Loucy (cell line): Measurements from ENCODE around the gene KAT2B.

ENCODE experiments used
- H2AFZ ChIP-seq: fragments of 200-600 bp; sonication (generic); 2 replicates; pipeline ENCODE4 v1.6.0; 2016; ENCODE audit warnings: antibody characterized with exemption, mild to moderate bottlenecking, low read length, moderate library complexity
- H3F3A ChIP-seq: fragments of 200-600 bp; 2 replicates; pipeline ENCODE4 v1.6.0; 2016; ENCODE audit warnings: antibody characterized with exemption, low read depth, mild to moderate bottlenecking
- H3K27me3 ChIP-seq: fragments of 200-600 bp; sonication (generic); 2 replicates; pipeline ENCODE4 v1.6.1; 2014; ENCODE audit warnings: low read length, mild to moderate bottlenecking; ENCODE audit not compliant: insufficient read depth, poor library complexity, severe bottlenecking
- H3K36me3 ChIP-seq: fragments of 200-600 bp; sonication (generic); 2 replicates; pipeline ENCODE4 v1.6.1; 2016; ENCODE audit warnings: low read length; ENCODE audit not compliant: insufficient read depth
- H3K4me1 ChIP-seq: fragments of 200-600 bp; sonication (generic); 2 replicates; pipeline ENCODE4 v1.5.1; 2014; ENCODE audit warnings: low read length, mild to moderate bottlenecking; ENCODE audit not compliant: insufficient read depth, poor library complexity, severe bottlenecking
- H3K4me2 ChIP-seq: fragments of 200-600 bp; sonication (generic); 2 replicates; pipeline ENCODE4 v1.6.0; 2014; ENCODE audit warnings: antibody characterized with exemption, low read length, low read depth, mild to moderate bottlenecking; ENCODE audit not compliant: poor library complexity, severe bottlenecking
- H3K4me3 ChIP-seq: fragments of 200-600 bp; sonication (generic); 2 replicates; pipeline ENCODE4 v1.5.1; 2014; ENCODE audit warnings: low read length, mild to moderate bottlenecking, mixed read lengths; ENCODE audit not compliant: poor library complexity, severe bottlenecking
- H3K79me2 ChIP-seq: fragments of 200-600 bp; sonication (generic); 2 replicates; pipeline ENCODE4 v1.6.1; 2014; ENCODE audit warnings: low read length; ENCODE audit not compliant: insufficient read depth
- H3K9ac ChIP-seq: fragments of 200-600 bp; sonication (generic); 2 replicates; pipeline ENCODE4 v1.6.0; 2014; ENCODE audit warnings: mild to moderate bottlenecking, low read depth, low read length, moderate library complexity; ENCODE audit not compliant: poor library complexity, severe bottlenecking
- H3K9me2 ChIP-seq: fragments of 200-600 bp; sonication (generic); replicated peaks from 2 replicates; pipeline ENCODE4 v1.6.1; 2016; ENCODE audit warnings: low read depth, low read length, mixed read lengths
- H3K9me3 ChIP-seq: fragments of 200-600 bp; sonication (generic); 2 replicates; pipeline ENCODE4 v1.6.1; 2014; ENCODE audit warnings: mild to moderate bottlenecking, antibody characterized with exemption, low read length, low read depth; ENCODE audit not compliant: insufficient read depth
- H4K20me1 ChIP-seq: fragments of 200-600 bp; sonication (generic); 2 replicates; pipeline ENCODE4 v1.6.0; 2014; ENCODE audit warnings: antibody characterized with exemption, low read length, mild to moderate bottlenecking; ENCODE audit not compliant: insufficient read depth, poor library complexity, severe bottlenecking
- CTCF ChIP-seq: fragments of 200-600 bp; sonication (generic); conservative IDR thresholded peaks from 2 replicates; pipeline ENCODE4 v1.5.1; 2014; ENCODE audit warnings: mild to moderate bottlenecking, antibody characterized with exemption, low read length
- EZH2phosphoT487 ChIP-seq: fragments of 200-600 bp; IDR thresholded peaks from 2 replicates; pipeline ENCODE4 v1.6.1; 2018; ENCODE audit warnings: antibody characterized with exemption, mild to moderate bottlenecking, moderate library complexity, borderline replicate concordance

Gene KAT2B

GRCh38 chr3:20108869-20109268 is 68.6 kb downstream of the KAT2B start:
- H3K9me3 ChIP-seq = no peaks in the 10 kb centered on the region
- H3K27me3 ChIP-seq = no peaks in the 10 kb centered on the region
- no peaks in the 10 kb centered on the region for H3F3A ChIP-seq
- H4K20me1 ChIP-seq = peaks cover 8% of the 10 kb centered on the region
- no peaks in the 10 kb centered on the region for H3K79me2 ChIP-seq
- no peak overlapping the region for H3K4me2 ChIP-seq
- TF ChIP-seq EZH2phosphoT487 (no peak), CTCF (no peak)
- H3K4me3 ChIP-seq = no peak overlapping the region
- peaks cover 9% of the 10 kb centered on the region; the same call in 1 of the 2 replicates for H3K36me3 ChIP-seq
- no peaks in the 10 kb centered on the region for H3K9me2 ChIP-seq
- no peak overlapping the region for H2AFZ ChIP-seq
- peaks cover 3% of the 10 kb centered on the region for H3K4me1 ChIP-seq
- no peak overlapping the region for H3K9ac ChIP-seq

GRCh38 chr3:20110826-20111225 is 70.6 kb downstream of the KAT2B start:
- no peaks in the 10 kb centered on the region for H3F3A ChIP-seq
- no peaks in the 10 kb centered on the region for H4K20me1 ChIP-seq
- H3K4me3 ChIP-seq = no peak overlapping the region
- no peaks in the 10 kb centered on the region for H3K9me2 ChIP-seq
- H3K9me3 ChIP-seq = no peaks in the 10 kb centered on the region
- TF ChIP-seq CTCF = no peak
- no peak for TF ChIP-seq EZH2phosphoT487
- H3K4me2 ChIP-seq = no peak overlapping the region
- H3K27me3 ChIP-seq = no peaks in the 10 kb centered on the region
- H3K9ac ChIP-seq = no peak overlapping the region
- no peaks in the 10 kb centered on the region for H3K79me2 ChIP-seq
- no peak overlapping the region for H2AFZ ChIP-seq
- H3K4me1 ChIP-seq = no peaks in the 10 kb centered on the region
- H3K36me3 ChIP-seq = peaks cover 12% of the 10 kb centered on the region; the same call in 1 of the 2 replicates

- no peak overlapping the region for H3K4me2 ChIP-seq
- H3K36me3 ChIP-seq = peaks cover 21% of the 10 kb centered on the region; the same call in 1 of the 2 replicates
- no peak overlapping the region for H3K9ac ChIP-seq
- H2AFZ ChIP-seq = no peak overlapping the region
- TF ChIP-seq EZH2phosphoT487 (no peak), CTCF (no peak)
- no peaks in the 10 kb centered on the region for H3K79me2 ChIP-seq
- H3K9me3 ChIP-seq = no peaks in the 10 kb centered on the region
- no peaks in the 10 kb centered on the region for H4K20me1 ChIP-seq
- no peaks in the 10 kb centered on the region for H3F3A ChIP-seq
- no peaks in the 10 kb centered on the region for H3K27me3 ChIP-seq
- no peak overlapping the region for H3K4me3 ChIP-seq
- no peaks in the 10 kb centered on the region for H3K4me1 ChIP-seq
- no peaks in the 10 kb centered on the region for H3K9me2 ChIP-seq
Observed at GRCh38 chr3:20111836-20112235, 71.6 kb downstream of the KAT2B start.
